ENCODE results near the gene EOMES.

Gene EOMES

DNA sequence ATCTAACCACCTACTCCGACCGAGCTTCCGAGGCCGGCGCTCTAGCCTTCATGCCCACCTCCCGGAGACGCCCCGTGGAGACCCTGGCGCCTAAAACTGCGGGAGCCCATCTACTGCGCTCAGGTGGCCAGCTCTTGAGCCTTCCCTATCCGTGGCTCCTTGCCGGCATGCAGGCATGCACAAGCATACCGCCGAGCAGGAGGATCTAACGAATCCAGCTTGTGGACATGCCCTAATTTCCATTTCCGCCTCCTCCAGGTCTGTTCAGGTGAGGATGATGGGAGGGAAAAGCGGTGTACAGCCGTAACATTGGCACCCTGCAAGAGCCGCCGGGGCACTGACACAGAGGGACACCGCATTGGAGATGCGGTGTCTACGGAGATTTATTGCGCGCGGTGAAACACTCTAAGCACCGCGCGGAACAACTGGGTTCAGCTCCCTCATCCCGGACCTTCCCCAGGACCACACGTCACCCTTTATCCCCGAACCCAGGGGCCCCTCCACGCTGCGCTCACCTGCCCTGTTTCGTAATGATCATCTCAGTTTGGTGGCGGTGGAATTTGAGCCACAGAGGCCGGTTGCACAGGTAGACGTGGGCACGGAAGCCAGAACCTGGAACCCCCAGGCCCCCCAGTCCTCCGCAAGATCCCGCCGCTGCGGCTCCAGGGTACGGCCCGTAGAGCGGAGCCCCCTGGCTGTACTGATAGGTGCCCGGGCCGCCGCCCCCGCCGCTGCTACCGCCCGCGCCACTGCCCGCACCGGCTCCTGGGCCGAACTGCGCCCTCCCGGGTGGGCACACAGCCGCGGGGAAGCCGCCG is 1.0 kb downstream of the EOMES start:
- DNase-seq (ENCODE audit: low spot score): no peak

- no peak for DNase-seq (ENCODE audit: low spot score)
Observed at GRCh38 chr3:27719314-27720003, 2.7 kb downstream of the EOMES start.

DNA sequence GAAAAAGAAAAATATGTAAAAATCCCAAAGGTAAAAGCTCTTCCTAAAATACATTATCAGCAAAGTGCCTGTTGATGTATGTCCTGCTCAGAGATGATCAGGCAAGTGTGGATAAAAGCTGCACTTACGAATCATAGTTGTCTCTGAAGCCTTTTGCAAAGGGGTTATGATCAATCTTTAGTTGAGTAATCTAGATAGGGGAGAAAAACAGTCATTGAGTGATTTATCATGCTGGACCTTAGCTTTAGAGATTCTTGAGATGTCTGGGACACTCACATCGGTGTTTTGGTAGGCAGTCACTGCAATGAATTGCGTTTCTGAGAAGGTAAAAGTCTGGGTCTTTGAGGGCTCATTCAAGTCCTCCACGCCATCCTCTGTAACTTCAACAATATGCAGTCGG is 3.7 kb downstream of the EOMES start:
- no peak for DNase-seq (ENCODE audit: low spot score)

GRCh38 chr3:27717200-27717852 is 4.8 kb downstream of the EOMES start:
- no peak for DNase-seq (ENCODE audit: low spot score)

DNA sequence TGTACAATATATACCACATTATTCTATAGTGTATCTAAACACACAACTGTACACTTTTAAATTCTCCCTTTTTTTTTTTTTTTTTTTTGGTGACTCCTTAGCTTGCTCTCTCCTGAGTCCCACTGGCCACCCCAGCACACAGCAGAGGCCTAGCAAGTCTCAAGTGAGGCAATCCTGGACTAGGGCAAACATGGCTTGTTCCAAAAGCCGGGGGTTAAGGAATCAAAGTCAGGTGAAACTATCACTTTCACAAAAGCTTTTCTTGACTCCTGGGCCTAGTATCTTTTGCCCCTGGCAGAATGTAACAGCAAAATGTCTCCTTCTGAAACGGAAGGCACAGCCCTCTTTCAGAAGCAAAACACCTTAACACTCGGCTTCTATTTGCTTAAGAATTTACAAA is 5.8 kb downstream of the EOMES start:
- DNase-seq (ENCODE audit: low spot score): no peak

- no peak for DNase-seq (ENCODE audit: low spot score)
Observed at GRCh38 chr3:27715863-27716262, 6.3 kb downstream of the EOMES start.

DNA sequence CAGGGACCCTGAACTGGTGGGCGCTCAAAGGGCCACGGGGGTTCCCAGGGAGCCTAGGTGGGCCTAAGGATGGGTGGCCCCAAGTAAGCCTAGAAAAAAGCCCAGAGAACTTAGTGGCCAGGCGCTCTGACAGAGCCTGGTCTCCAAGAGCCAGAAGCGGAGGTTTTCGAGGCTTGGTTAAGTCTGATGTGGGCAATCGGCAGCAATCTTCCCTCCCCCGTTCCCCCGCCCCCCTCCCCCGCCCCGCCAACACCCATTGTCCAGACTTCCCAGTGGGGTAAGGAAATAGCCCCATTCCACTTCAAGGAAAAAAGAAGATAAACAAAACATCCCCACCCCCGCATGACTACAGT is 6.7 kb downstream of the EOMES start:
- no peak for DNase-seq (ENCODE audit: low spot score)

DNA sequence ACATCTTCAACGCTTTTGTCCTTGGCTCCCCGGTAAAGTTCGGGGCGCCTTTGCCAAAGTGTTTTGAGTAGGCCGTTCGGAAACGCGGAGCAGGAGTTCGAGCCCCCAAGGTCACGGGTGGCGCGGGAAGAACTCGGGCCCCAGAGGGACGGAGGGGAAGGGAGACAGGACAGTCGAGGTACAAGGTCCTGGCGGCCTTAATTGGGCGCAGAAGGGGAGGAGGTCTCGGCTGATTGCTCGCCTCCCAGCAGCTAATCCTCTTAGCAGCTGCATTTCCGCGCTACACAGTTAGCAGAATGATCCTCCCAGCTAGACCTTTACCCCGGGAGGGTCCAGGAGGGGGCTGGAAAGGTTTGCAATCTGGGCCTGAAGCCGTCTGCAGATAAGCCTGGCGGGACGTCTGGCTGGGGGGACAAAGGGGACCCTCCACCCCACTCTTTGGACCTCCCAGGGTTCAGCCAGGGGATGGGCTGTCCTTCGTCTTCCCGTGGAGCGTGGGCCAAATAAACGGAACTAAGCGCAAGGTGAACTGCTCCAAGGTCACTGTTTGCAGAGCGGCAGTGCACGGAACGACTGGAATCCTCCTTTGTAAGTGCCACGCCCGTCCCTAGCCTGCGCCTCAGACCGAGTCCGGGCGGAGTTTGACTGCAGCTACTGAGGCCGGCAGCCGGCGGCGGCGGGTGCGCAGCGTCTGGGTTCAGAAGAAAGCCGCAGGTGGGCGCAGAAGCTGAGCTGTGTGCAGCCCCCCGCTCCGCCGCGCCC is 7.2 kb downstream of the EOMES start:
- no peak for DNase-seq (ENCODE audit: low spot score)

GRCh38 chr3:27714146-27714526 is 8.0 kb downstream of the EOMES start:
- no peak for DNase-seq (ENCODE audit: low spot score)

DNA sequence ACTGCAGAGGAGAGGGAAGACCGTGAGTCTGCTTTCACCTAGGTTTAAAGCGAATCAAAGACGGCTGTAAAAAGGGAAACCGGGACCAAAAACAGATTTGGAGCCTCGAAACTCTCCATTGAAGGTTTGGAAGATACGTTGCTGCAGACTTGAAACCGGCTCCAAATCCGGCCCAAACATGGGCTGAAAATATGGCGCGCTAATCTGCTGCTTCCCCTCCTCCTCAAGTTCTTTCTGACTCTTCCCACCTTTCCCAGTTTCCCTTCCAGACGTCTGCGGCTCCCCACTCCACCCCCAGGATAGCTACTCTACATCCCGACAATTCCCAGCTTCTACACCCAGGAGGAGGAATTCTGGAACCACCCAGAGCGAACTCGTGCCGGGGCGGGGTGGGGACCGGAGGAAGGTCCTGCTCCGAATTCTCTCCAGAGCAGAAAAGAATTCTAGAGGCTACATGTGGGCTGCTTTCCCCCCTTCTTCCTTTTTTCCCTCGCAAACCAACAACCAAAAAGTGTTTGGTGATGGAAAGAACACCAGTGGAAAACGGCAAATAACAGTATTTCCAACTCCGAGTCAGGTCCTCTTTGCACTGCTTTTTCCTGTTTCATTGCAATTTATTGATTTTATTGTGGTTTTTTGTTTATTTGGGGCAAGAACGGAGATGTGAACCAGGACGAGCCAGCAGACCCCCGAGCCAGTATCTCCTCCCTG is 8.5 kb downstream of the EOMES start:
- no peak for DNase-seq (ENCODE audit: low spot score)

GRCh38 chr3:27713078-27713423 is 9.1 kb downstream of the EOMES start:
- no peak for DNase-seq (ENCODE audit: low spot score)

DNA sequence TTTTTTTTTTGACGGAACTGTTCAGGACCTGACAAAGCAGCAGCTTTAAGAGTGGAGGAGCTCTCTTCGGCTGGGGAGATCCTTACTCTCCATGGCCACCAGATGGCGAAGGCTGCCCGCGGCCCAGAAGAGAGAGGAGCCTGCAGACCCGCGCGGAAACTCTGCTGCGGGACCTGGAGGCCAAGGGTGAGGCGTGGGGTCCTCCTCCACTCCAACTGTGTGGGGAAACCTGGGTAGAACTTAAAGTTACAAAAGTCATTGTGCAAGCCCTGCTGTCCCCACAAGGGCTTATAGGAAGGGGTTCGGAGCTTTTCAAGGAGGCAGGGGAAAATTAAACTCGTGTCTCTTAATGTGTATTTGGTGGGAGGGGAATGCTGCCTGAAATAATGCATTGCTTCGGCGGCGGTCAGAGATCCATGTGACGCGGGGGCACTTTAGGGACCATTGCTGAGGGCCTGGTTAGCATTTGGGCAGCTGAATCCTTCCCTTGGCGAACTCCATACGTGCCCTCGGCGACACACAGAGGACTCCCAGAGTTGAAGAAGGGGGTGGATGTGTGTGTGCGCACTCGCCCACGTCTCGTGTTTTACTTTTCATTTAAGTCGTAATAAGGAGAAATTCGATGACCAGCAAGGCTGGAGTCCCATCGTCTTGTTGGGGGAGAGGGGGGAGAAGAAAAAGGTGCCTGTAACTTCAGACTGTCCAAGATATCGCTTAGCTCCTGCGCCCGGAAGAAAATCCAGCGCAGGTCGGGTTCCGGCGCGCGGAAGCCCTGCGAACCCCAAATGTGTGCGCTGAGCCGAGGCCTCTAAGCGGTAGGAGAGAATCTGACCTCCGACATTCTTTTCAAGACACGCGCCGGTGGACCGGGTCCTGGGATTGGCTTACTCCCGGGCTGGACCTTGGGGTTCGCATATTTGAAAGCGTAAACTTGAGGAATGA is 9.7 kb downstream of the EOMES start:
- DNase-seq (ENCODE audit: low spot score): no peak

DNA sequence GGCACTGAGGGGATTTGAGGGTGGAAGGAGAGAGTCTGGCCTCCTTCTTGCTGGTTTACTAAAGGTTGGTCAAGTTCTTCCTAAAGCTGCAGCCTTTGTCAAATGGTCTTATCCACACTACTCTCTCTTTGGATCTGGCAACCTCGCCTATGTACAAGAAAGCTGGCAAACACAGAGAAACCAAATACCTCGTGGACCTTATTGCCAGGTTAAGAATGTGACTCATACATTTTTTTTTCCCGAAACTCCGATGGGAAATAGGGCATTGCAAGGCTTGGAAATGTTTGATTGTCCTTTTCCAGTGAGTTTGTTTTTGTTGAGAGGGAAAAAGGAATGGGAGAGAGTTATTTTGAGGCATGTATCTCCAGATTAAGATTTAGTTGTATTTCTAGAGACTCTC is 13.9 kb downstream of the EOMES start:
- no peak for DNase-seq (ENCODE audit: low spot score)

GRCh38 chr3:27699067-27699466 is 23.1 kb downstream of the EOMES start:
- DNase-seq (ENCODE audit: low spot score): no peak

GRCh38 chr3:27696906-27697305 is 25.2 kb downstream of the EOMES start:
- DNase-seq (ENCODE audit: low spot score): no peak

DNA sequence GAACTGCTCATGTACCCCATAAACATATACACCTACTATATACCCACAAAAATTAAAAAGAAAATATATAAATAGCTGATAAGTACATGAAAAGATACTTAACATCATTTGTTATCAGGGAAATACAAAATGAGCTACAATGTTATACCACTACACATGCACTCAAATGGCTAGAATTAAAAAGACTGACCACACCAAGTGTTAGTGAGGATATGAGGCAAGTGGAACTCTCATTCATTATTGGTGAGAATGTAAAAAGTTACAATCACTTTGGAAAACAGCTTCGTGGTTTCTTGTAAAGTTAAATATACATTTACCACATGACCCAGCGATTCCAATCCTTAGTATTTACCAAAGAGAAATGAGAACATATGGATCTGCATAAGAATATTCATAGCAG is 26.5 kb downstream of the EOMES start:
- DNase-seq (ENCODE audit: low spot score): no peak

DNA sequence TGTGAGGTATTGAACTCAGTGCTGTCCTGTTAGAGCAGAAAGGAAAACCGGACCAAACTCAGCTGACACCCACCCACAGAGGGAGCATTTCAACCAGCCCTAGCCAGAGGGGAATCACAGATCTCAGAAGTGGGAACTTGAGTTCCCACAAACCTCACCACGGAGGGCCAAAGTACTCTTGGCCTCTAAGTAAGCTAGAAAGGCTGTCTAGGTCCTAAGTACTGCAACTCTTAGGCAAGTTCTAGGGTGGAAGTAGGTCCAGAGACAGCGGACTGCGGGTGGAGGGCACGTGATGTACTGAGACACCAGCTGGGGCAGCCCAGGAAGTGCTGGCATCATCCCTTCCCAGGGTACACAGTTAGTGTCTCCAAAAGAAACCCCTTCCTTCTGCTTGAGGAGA is 34.1 kb downstream of the EOMES start:
- DNase-seq (ENCODE audit: low spot score): no peak

- DNase-seq (ENCODE audit: low spot score): no peak
Observed at GRCh38 chr3:27686642-27687041, 35.5 kb downstream of the EOMES start.

DNA sequence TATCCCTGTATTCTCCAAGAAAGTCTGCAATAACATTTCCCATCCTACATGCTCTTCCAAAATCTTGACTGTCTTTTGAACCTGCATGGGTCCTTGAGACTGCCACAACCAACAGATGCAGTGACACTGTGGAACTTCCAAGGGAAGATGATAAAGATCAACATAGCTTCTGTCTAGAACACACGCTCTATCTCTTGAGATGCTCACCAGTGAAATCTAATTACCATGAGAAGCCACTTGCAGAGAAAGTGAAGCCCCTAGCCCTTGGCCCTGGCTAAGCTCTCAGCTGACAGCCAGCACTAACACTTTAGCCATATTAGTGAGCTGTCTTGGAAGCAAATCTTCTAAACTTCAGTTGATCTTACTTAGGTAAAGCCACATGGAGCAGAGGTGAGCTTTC is 36.6 kb downstream of the EOMES start:
- no peak for DNase-seq (ENCODE audit: low spot score)

DNA sequence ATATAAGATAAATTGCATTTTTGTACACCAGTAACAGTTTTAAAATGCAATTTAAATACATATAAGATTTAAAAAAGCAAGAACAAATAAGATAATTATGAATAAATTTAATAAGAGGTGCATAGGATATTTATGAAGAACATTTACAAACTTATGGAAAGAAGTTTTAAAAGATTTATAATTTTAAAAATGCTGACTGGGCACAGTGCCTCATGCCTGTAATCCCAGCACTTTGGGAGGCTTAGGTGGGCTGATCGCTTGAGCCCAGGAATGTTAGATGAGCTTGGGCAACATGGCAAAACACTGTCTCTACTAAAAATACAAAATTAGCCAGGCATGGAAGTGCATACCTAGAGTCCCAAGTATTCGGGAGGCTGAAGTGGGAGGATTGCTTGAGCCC is 37.8 kb downstream of the EOMES start:
- DNase-seq (ENCODE audit: low spot score): no peak

DNA sequence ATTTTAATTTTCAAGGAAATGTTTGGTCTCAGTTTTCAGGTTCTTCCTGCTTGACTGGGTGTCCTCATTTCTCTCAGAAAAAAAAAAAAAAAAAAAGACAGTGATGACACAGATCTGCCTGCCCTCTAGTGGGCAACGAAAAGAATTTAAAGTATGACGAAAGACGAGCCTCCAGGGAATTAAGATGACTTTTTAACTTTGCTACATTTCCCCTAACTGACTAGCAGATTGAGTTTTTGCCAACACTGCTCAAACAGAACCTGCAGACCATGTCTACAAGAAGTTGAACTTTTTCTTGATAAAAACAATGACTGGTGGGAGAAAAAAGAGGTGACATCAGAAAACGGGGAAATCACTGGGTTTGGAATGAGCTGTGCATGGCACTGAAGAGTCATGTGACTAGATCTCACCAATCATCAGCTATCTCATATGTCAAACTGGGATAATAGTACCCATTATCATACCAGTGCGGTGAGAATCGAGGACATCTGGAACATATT is 40.8 kb downstream of the EOMES start:
- DNase-seq (ENCODE audit: low spot score): no peak
